HepG2 (cell line): ENCODE data around the gene PRR36. TPM values are rescaled to one million over a fixed set of nuclear protein-coding genes. Genes with fewer than 3 reads are reported as not detected.

Experiments
- ARID5B ChIP-seq: IDR thresholded peaks from 2 replicates; pipeline ENCODE4 v1.4.0; 2020; ENCODE audit warnings: mild to moderate bottlenecking, missing genetic modification reagents
- FLYWCH1 ChIP-seq: sonication (generic); formaldehyde crosslinking; IDR thresholded peaks from 2 replicates; pipeline ENCODE4 v1.8.1; 2023; ENCODE audit warnings: mild to moderate bottlenecking, missing genetic modification reagents
- FOXP4 ChIP-seq: sonication (generic); formaldehyde crosslinking; IDR thresholded peaks from 2 replicates; pipeline ENCODE4 v1.4.0; 2020; ENCODE audit warnings: missing genetic modification reagents
- HOMEZ ChIP-seq: IDR thresholded peaks from 2 replicates; pipeline ENCODE4 v1.6.1; 2016; ENCODE audit warnings: low read depth
- IRF2 ChIP-seq: IDR thresholded peaks from 2 replicates; pipeline ENCODE4 v1.6.1; 2018; ENCODE audit warnings: missing genetic modification reagents, missing compliant biosample characterization
- MIER3 ChIP-seq: IDR thresholded peaks from 2 replicates; pipeline ENCODE4 v1.6.1; 2016; ENCODE audit warnings: missing compliant biosample characterization, borderline replicate concordance
- TOE1 ChIP-seq: sonication (generic); formaldehyde crosslinking; IDR thresholded peaks from 2 replicates; pipeline ENCODE4 v1.4.0; 2020; ENCODE audit warnings: mild to moderate bottlenecking, missing genetic modification reagents
- ZNF33B ChIP-seq: sonication (generic); formaldehyde crosslinking; IDR thresholded peaks from 2 replicates; pipeline ENCODE4 v1.5.1; 2020; ENCODE audit warnings: mild to moderate bottlenecking, missing genetic modification reagents
- ZNF430 ChIP-seq: sonication (generic); formaldehyde crosslinking; IDR thresholded peaks from 2 replicates; pipeline ENCODE4 v1.9.0; 2021; ENCODE audit warnings: mild to moderate bottlenecking, missing genetic modification reagents
- ZNF792 ChIP-seq: IDR thresholded peaks from 2 replicates; pipeline ENCODE4 v1.6.1; 2016
- polyA plus RNA-seq, 8 experiments: library from polyadenylated mRNA; depleted of rRNA in 3 of 8; stranded (reverse) in 7 of 8; unstranded in 1 of 8; fragments of >200 nt; fragmentation: Illumina TruSeq in 4 of 8; extraction: Trizol in 4 of 8; gene quantifications; 2 replicates each; pipeline versions ENCODE4 v1.2.1 to v1.2.3, GENCODE V29; 2011 to 2016; ENCODE audit warnings: low read depth in 4 of 8, missing spikeins in 1 of 8, mixed read lengths in 1 of 8; ENCODE audit not compliant: insufficient read depth in 1 of 8
- total RNA-seq, 5 experiments: library from RNA; depleted of rRNA; stranded (reverse); fragments of >200 nt; fragmentation: Illumina TruSeq; extraction: Trizol; gene quantifications; 2 replicates each; pipeline ENCODE4 v1.2.3, GENCODE V29; 2016; ENCODE audit warnings: low read depth in 1 of 5

The PRR36 gene
- total and polyA plus RNA-seq, 2 of the 13 experiments (the other 11 are each of a cell fraction or from before 2014, with no cell fraction given): 0.07 to 0.17 TPM

- no peak for TF ChIP-seq ZNF430 (CRISPR knock-in tag)
- TF ChIP-seq ZNF33B (CRISPR knock-in tag): no peak
- TF ChIP-seq TOE1 (CRISPR knock-in tag): peak; percentile 36; the same call in 1 of the 2 replicates
- no peak for TF ChIP-seq HOMEZ (CRISPR knock-in tag)
- TF ChIP-seq MIER3 (CRISPR knock-in tag): no peak; the same call in 1 of the 2 replicates
- 0 out of 2 replicates have a peak, but pooled peaks have one; percentile 34 for TF ChIP-seq ARID5B
- TF ChIP-seq FOXP4 (CRISPR knock-in tag): peak; percentile 43; the same call in 1 of the 2 replicates
- no peak for TF ChIP-seq ZNF792 (CRISPR knock-in tag)
- TF ChIP-seq FLYWCH1: no peak
- 0 out of 2 replicates have a peak, but pooled peaks have one; percentile 16 for TF ChIP-seq IRF2 (CRISPR knock-in tag)
Measured at GRCh38 chr19:7918615-7919421, 44.6 kb upstream of the PRR36 start (continued).
